HG02588 (cell line): Measurements from ENCODE around the gene DAAM1.
A peak's percentile ranks its signal among the peaks of the same experiment; 100 is the strongest.

Source experiments
- ATAC-seq: cut with Tn5 transposase; IDR thresholded peaks from one replicate; pipeline ENCODE4 v1.9.1; 2021; ENCODE audit warnings: mild to moderate bottlenecking, moderate library complexity; ENCODE audit not compliant: unreplicated experiment

DAAM1 gene

GRCh38 chr14:59188461-59189090 is at the start of gene DAAM1:
Gene DAAM1 (plus strand): TSS chr14:59188667. CDS start chr14:59263478, 74,811 bp downstream.
- ATAC-seq, result peak; percentile 88

GRCh38 chr14:59139324-59139723 is 49.1 kb upstream of the DAAM1 start:
- ATAC-seq, result no peak

GRCh38 chr14:59140106-59140843 is 48.2 kb upstream of the DAAM1 start:
- ATAC-seq, result no peak

- no peak for ATAC-seq
These were observed 42.0 kb upstream of the DAAM1 start for GRCh38 chr14:59146484-59146883.

- ATAC-seq, result no peak
These were observed 41.5 kb upstream of the DAAM1 start for GRCh38 chr14:59147007-59147406.

- peak; percentile 68 for ATAC-seq
These were observed 40.0 kb upstream of the DAAM1 start for GRCh38 chr14:59148334-59148900.

- peak; percentile 76 for ATAC-seq
These were observed 37.5 kb upstream of the DAAM1 start for GRCh38 chr14:59150990-59151389.

GRCh38 chr14:59154373-59154772 is 34.1 kb upstream of the DAAM1 start:
- ATAC-seq, result no peak

- ATAC-seq, result no peak
These were observed 32.6 kb upstream of the DAAM1 start for GRCh38 chr14:59155886-59156285.

GRCh38 chr14:59159169-59159568 is 29.3 kb upstream of the DAAM1 start:
- no peak for ATAC-seq

GRCh38 chr14:59160506-59160905 is 28.0 kb upstream of the DAAM1 start:
- ATAC-seq, result no peak

GRCh38 chr14:59161561-59162175 is 26.8 kb upstream of the DAAM1 start:
- peak; percentile 71 for ATAC-seq

GRCh38 chr14:59166258-59166657 is 22.2 kb upstream of the DAAM1 start:
- ATAC-seq, result no peak

GRCh38 chr14:59175404-59175803 is 13.1 kb upstream of the DAAM1 start:
- ATAC-seq, result peak; percentile 98

- no peak for ATAC-seq
These were observed 11.7 kb upstream of the DAAM1 start for GRCh38 chr14:59176765-59177164.

GRCh38 chr14:59177262-59177661 is 11.2 kb upstream of the DAAM1 start:
- ATAC-seq, result no peak

- no peak for ATAC-seq
These were observed 6.7 kb upstream of the DAAM1 start for GRCh38 chr14:59181791-59182190.

- ATAC-seq, result no peak
These were observed 5.8 kb upstream of the DAAM1 start for GRCh38 chr14:59182641-59183040.

- ATAC-seq, result no peak
These were observed 5.3 kb upstream of the DAAM1 start for GRCh38 chr14:59183150-59183549.

GRCh38 chr14:59184396-59184795 is 4.1 kb upstream of the DAAM1 start:
- ATAC-seq, result no peak

GRCh38 chr14:59185676-59186075 is 2.8 kb upstream of the DAAM1 start:
- no peak for ATAC-seq

GRCh38 chr14:59186306-59186705 is 2.2 kb upstream of the DAAM1 start:
- no peak for ATAC-seq
